Measurements from ENCODE around the gene GPRC5A. TPM values are rescaled to one million over a fixed set of nuclear protein-coding genes. Genes with fewer than 3 reads are reported as not detected.

GPRC5A gene
- total RNA-seq, 1 experiment from 2014 or later: 468 TPM

- ChIA-PET CTCF (interaction anchor here (0.9 to 3.0 kb wide), 2 partner anchors 80 to 104 kb away, joined by 3 to 9 read pairs; partner anchors contain the start of gene DDX47), POLR2A (ENCODE audit: unreplicated experiment) (interaction anchor here (0.5 to 3.2 kb wide), 7 partner anchors 10 to 279 kb away, joined by 3 to 103 read pairs (median 5); no protein-coding TSS in a partner anchor)
- H3K4me1 ChIP-seq (replicated peaks; ENCODE audit: insufficient read depth): peaks cover 47% of the 10 kb centered on the region
- no TSS peak for BruUV-seq (replicated peaks)
- peak overlapping the region; percentile 85 for H3K4me2 ChIP-seq
- DNase-seq: peak in 1 of 2 experiments; percentile 34
- no peaks in the 10 kb centered on the region for H3K27me3 ChIP-seq (ENCODE audit: insufficient read depth, low read depth)
- TF ChIP-seq EZH2 (IDR thresholded peaks at IDR 0.05; ENCODE audit: low read depth) (no peak), CTCF (conservative IDR thresholded peaks at IDR 0.05) (no peak)
- intact Hi-C loops (cut with micrococcal nuclease; ENCODE audit: unreplicated experiment): loop anchor here (5.0 to 10.0 kb wide), 2 partner anchors 201 to 309 kb away; no protein-coding TSS in a partner anchor
- H3K4me3 ChIP-seq: peak overlapping the region; percentile 86
- H3K79me2 ChIP-seq (ENCODE audit: low read depth): peaks cover 88% of the 10 kb centered on the region
- peaks cover 50% of the 10 kb centered on the region for H3K36me3 ChIP-seq (ENCODE audit: low read depth)
- H3K9me3 ChIP-seq (ENCODE audit: insufficient read depth, low read depth): no peaks in the 10 kb centered on the region
- no peak overlapping the region for H2AFZ ChIP-seq
- H3K9me2 ChIP-seq (ENCODE audit: insufficient read depth): no peaks in the 10 kb centered on the region
- H3F3A ChIP-seq (ENCODE audit: insufficient read depth, low read depth): peaks cover 71% of the 10 kb centered on the region
- H4K20me1 ChIP-seq (ENCODE audit: insufficient read depth): peaks cover 62% of the 10 kb centered on the region
- H3K27ac ChIP-seq: peak overlapping the region; percentile 93
These were observed 2.1 kb downstream of the GPRC5A start for GRCh38 chr12:12893438-12893837.

- H3K79me2 ChIP-seq (ENCODE audit: low read depth): peaks cover 99% of the 10 kb centered on the region
- H2AFZ ChIP-seq: no peak overlapping the region
- BruUV-seq (replicated peaks): no TSS peak
- H4K20me1 ChIP-seq (ENCODE audit: insufficient read depth): peaks cover 89% of the 10 kb centered on the region
- ChIA-PET CTCF (interaction anchor here (0.6 to 0.7 kb wide), 3 partner anchors 109 to 239 kb away, joined by 3 to 10 read pairs (median 9); no protein-coding TSS in a partner anchor), POLR2A (ENCODE audit: unreplicated experiment) (interaction anchor here (0.6 to 0.7 kb wide), 2 partner anchors 61 to 84 kb away, joined by 6 to 10 read pairs; no protein-coding TSS in a partner anchor)
- intact Hi-C loops (cut with micrococcal nuclease; ENCODE audit: unreplicated experiment): loop anchor here (10.0 kb wide), 1 partner anchor 199 kb away; no protein-coding TSS in a partner anchor
- peaks cover 54% of the 10 kb centered on the region for H3K4me1 ChIP-seq (replicated peaks; ENCODE audit: insufficient read depth)
- H3K27me3 ChIP-seq (ENCODE audit: insufficient read depth, low read depth): no peaks in the 10 kb centered on the region
- peak in 1 of 2 experiments; percentile 49 for DNase-seq
- peaks cover 79% of the 10 kb centered on the region for H3F3A ChIP-seq (ENCODE audit: insufficient read depth, low read depth)
- peaks cover 67% of the 10 kb centered on the region for H3K36me3 ChIP-seq (ENCODE audit: low read depth)
- no peaks in the 10 kb centered on the region for H3K9me2 ChIP-seq (ENCODE audit: insufficient read depth)
- H3K9me3 ChIP-seq (ENCODE audit: insufficient read depth, low read depth): no peaks in the 10 kb centered on the region
- H3K4me2 ChIP-seq: peak overlapping the region; percentile 85
- H3K27ac ChIP-seq: peak overlapping the region; percentile 93
- no peak for TF ChIP-seq CTCF (conservative IDR thresholded peaks at IDR 0.05)
- no peak for TF ChIP-seq EZH2 (IDR thresholded peaks at IDR 0.05; ENCODE audit: low read depth)
- H3K4me3 ChIP-seq: peak overlapping the region; percentile 86; the same call in 1 of the 2 replicates
These were observed 4.9 kb downstream of the GPRC5A start for GRCh38 chr12:12896260-12896659.

- no peak overlapping the region for H2AFZ ChIP-seq
- H3K36me3 ChIP-seq (ENCODE audit: low read depth): peaks cover 69% of the 10 kb centered on the region
- no TSS peak for BruUV-seq (replicated peaks)
- H4K20me1 ChIP-seq (ENCODE audit: insufficient read depth): peaks cover 96% of the 10 kb centered on the region
- no peaks in the 10 kb centered on the region for H3K27me3 ChIP-seq (ENCODE audit: insufficient read depth, low read depth)
- peaks cover 65% of the 10 kb centered on the region for H3K4me1 ChIP-seq (replicated peaks; ENCODE audit: insufficient read depth)
- peak overlapping the region; percentile 93 for H3K27ac ChIP-seq
- ChIA-PET POLR2A (ENCODE audit: unreplicated experiment) (interaction anchor here (0.6 kb wide), 1 partner anchor 62 kb away, joined by 5 read pairs; no protein-coding TSS in a partner anchor), CTCF (interaction anchor here (0.6 to 1.0 kb wide), 3 partner anchors 11 to 84 kb away, joined by 3 to 8 read pairs (median 4); partner anchors contain the start of gene DDX47)
- DNase-seq: no peak
- no peaks in the 10 kb centered on the region for H3K9me2 ChIP-seq (ENCODE audit: insufficient read depth)
- no peak for TF ChIP-seq CTCF (conservative IDR thresholded peaks at IDR 0.05)
- no peak for TF ChIP-seq EZH2 (IDR thresholded peaks at IDR 0.05; ENCODE audit: low read depth)
- peak overlapping the region; percentile 86; the same call in 1 of the 2 replicates for H3K4me3 ChIP-seq
- H3K4me2 ChIP-seq: peak overlapping the region; percentile 85
- peaks cover 83% of the 10 kb centered on the region for H3F3A ChIP-seq (ENCODE audit: insufficient read depth, low read depth)
- H3K9me3 ChIP-seq (ENCODE audit: insufficient read depth, low read depth): no peaks in the 10 kb centered on the region
- peaks cover 100% of the 10 kb centered on the region for H3K79me2 ChIP-seq (ENCODE audit: low read depth)
- intact Hi-C loops (cut with micrococcal nuclease; ENCODE audit: unreplicated experiment): loop anchor here (10.0 kb wide), 1 partner anchor 197 kb away; no protein-coding TSS in a partner anchor
These were observed 5.9 kb downstream of the GPRC5A start for GRCh38 chr12:12897302-12897701.
